ENCODE measurements around the gene PRR23C. TPM values are rescaled to one million over a fixed set of nuclear protein-coding genes. Genes with fewer than 3 reads are reported as not detected.

The PRR23C gene
- polyA plus RNA-seq, 1 donor (not counting 4 experiments of a cell fraction or from before 2014, with no cell fraction given), result not detected

DNA sequence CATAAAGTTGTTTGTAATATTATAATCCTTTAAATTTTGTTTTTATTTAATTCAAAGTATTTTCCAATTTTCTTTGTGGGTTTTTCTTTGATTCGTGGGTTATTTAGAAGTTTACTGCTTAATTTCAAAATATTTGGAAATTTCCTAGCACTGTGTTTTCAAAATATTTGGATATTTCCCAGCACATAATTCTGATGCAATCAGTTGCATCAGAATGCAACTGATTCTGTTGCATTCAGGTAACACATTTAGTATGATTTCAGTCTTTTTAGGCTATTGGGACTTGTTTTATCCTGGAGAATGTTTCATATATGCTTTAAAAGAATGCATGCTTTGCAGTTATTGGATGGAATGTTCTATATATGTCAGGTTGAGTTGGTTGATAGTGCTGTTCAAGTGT is 18.2 kb upstream of the PRR23C start:
- TF ChIP-seq EZH2 (IDR thresholded peaks at IDR 0.05; ENCODE audit: low read length), result no peak
- TF ChIP-seq, protein P1, sequence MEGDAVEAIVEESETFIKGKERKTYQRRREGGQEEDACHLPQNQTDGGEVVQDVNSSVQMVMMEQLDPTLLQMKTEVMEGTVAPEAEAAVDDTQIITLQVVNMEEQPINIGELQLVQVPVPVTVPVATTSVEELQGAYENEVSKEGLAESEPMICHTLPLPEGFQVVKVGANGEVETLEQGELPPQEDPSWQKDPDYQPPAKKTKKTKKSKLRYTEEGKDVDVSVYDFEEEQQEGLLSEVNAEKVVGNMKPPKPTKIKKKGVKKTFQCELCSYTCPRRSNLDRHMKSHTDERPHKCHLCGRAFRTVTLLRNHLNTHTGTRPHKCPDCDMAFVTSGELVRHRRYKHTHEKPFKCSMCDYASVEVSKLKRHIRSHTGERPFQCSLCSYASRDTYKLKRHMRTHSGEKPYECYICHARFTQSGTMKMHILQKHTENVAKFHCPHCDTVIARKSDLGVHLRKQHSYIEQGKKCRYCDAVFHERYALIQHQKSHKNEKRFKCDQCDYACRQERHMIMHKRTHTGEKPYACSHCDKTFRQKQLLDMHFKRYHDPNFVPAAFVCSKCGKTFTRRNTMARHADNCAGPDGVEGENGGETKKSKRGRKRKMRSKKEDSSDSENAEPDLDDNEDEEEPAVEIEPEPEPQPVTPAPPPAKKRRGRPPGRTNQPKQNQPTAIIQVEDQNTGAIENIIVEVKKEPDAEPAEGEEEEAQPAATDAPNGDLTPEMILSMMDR (optimal IDR thresholded peaks at IDR 0.05 in 1 of 3, IDR thresholded peaks at IDR 0.05 in 1 of 3, conservative IDR thresholded peaks at IDR 0.05 in 1 of 3; ENCODE audit: extremely low read depth in 1 of 3, insufficient read depth in 2 of 3, low read length in 3 of 3), result no peak
- H2AFZ ChIP-seq (ENCODE audit: control insufficient read depth, low read length), result no peak overlapping the region
- H3K27ac ChIP-seq (ENCODE audit: control insufficient read depth, insufficient read depth, low read length), result no peak overlapping the region
- no peak for FAIRE-seq
- H3K9me1 ChIP-seq (ENCODE audit: control insufficient read depth, extremely low read depth, insufficient read depth, low read length), result no peaks in the 10 kb centered on the region
- no peak overlapping the region for H3K4me3 ChIP-seq (ENCODE audit: control insufficient read depth in 2 of 3, extremely low read depth in 1 of 3, insufficient read depth in 2 of 3, low read depth in 1 of 3, low read length in 3 of 3)
- H3K27me3 ChIP-seq (ENCODE audit: control insufficient read depth, extremely low read depth, insufficient read depth, low read length), result no peaks in the 10 kb centered on the region
- no peaks in the 10 kb centered on the region for H3K36me3 ChIP-seq (ENCODE audit: control insufficient read depth in 2 of 2, extremely low read depth in 1 of 2, insufficient read depth in 2 of 2, low read length in 2 of 2)
- DNase-seq (ENCODE audit: low read depth, low spot score), result no peak
- no peak overlapping the region for H3K9ac ChIP-seq (ENCODE audit: control insufficient read depth, extremely low read depth, insufficient read depth, low read length)
- H3K4me2 ChIP-seq (ENCODE audit: control insufficient read depth, extremely low read depth, insufficient read depth, low read depth, low read length), result no peak overlapping the region
- dilution Hi-C loops (cut with MboI; ENCODE audit: extremely low pct_ligation_motif_present, low sequenced_read_pairs), result no loop called here
- H4K20me1 ChIP-seq (ENCODE audit: control insufficient read depth, extremely low read depth, insufficient read depth, low read length), result no peaks in the 10 kb centered on the region
- no peaks in the 10 kb centered on the region for H3K9me3 ChIP-seq (ENCODE audit: control insufficient read depth, low read depth, low read length)
- H3K4me1 ChIP-seq (ENCODE audit: control insufficient read depth, extremely low read depth, insufficient read depth, low read length), result no peaks in the 10 kb centered on the region
- H3K79me2 ChIP-seq (ENCODE audit: control insufficient read depth, insufficient read depth, low read length), result no peaks in the 10 kb centered on the region

DNA sequence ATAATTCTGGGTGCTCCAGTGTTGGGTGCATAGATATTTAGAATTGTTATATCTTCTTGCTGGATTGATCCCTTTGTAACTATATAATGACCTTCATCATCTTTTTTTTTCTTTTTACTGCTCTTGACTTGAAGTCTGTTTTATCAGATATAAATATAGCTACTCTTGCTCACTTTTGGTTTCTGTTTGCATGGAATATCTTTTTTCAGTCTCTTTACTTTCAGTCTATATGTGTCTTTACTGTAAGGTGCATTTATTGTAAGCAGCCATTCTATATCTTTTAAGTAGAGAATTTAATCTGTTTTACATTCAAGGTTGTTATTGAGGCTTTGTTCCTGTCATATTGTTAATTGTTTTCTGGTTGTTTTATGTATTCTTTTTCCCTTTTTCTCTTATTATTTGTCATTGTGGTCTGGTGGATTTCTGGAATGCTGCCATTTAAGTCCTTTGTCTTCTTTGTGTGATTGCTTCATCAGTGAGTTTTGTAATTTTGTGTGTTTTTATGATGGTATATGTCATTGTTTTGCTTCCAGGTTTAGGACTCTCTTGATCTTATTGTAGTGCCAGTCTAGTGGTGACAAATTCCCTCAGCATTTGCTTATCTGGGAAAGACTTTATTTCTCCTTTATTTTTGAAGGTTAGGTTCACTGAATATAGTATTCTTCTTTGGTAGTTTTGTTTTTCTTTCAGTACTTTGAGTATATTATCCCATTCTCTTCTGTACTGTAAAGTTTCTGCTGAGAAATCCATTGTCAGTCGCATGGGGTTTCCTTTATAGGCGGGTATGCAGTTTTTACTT is 8.3 kb upstream of the PRR23C start:
- dilution Hi-C loops (cut with MboI; ENCODE audit: extremely low pct_ligation_motif_present, low sequenced_read_pairs), result no loop called here
- no peak overlapping the region for H3K9ac ChIP-seq (ENCODE audit: control insufficient read depth, extremely low read depth, insufficient read depth, low read length)
- H3K9me3 ChIP-seq (ENCODE audit: control insufficient read depth, low read depth, low read length), result no peaks in the 10 kb centered on the region
- no peaks in the 10 kb centered on the region for H3K79me2 ChIP-seq (ENCODE audit: control insufficient read depth, insufficient read depth, low read length)
- H3K27me3 ChIP-seq (ENCODE audit: control insufficient read depth, extremely low read depth, insufficient read depth, low read length), result no peaks in the 10 kb centered on the region
- H2AFZ ChIP-seq (ENCODE audit: control insufficient read depth, low read length), result no peak overlapping the region
- no peaks in the 10 kb centered on the region for H4K20me1 ChIP-seq (ENCODE audit: control insufficient read depth, extremely low read depth, insufficient read depth, low read length)
- no peak for DNase-seq (ENCODE audit: low read depth, low spot score)
- H3K4me3 ChIP-seq (ENCODE audit: control insufficient read depth in 2 of 3, extremely low read depth in 1 of 3, insufficient read depth in 2 of 3, low read depth in 1 of 3, low read length in 3 of 3), result no peak overlapping the region
- H3K36me3 ChIP-seq (ENCODE audit: control insufficient read depth in 2 of 2, extremely low read depth in 1 of 2, insufficient read depth in 2 of 2, low read length in 2 of 2), result no peaks in the 10 kb centered on the region
- H3K4me2 ChIP-seq (ENCODE audit: control insufficient read depth, extremely low read depth, insufficient read depth, low read depth, low read length), result no peak overlapping the region
- no peaks in the 10 kb centered on the region for H3K4me1 ChIP-seq (ENCODE audit: control insufficient read depth, extremely low read depth, insufficient read depth, low read length)
- no peak overlapping the region for H3K27ac ChIP-seq (ENCODE audit: control insufficient read depth, insufficient read depth, low read length)
- no peak for TF ChIP-seq EZH2 (IDR thresholded peaks at IDR 0.05; ENCODE audit: low read length)
- TF ChIP-seq, protein P1 (optimal IDR thresholded peaks at IDR 0.05 in 1 of 3, IDR thresholded peaks at IDR 0.05 in 1 of 3, conservative IDR thresholded peaks at IDR 0.05 in 1 of 3; ENCODE audit: extremely low read depth in 1 of 3, insufficient read depth in 2 of 3, low read length in 3 of 3), result no peak
- no peak for FAIRE-seq
- H3K9me1 ChIP-seq (ENCODE audit: control insufficient read depth, extremely low read depth, insufficient read depth, low read length), result no peaks in the 10 kb centered on the region
